ENCODE data around the gene AP4E1. TPM values are rescaled to one million over a fixed set of nuclear protein-coding genes. Genes with fewer than 3 reads are reported as not detected.

The AP4E1 gene
- total and polyA plus RNA-seq, 2 of the 4 experiments (the other 2 are of a cell fraction) = 3.1 to 6.8 TPM

DNA sequence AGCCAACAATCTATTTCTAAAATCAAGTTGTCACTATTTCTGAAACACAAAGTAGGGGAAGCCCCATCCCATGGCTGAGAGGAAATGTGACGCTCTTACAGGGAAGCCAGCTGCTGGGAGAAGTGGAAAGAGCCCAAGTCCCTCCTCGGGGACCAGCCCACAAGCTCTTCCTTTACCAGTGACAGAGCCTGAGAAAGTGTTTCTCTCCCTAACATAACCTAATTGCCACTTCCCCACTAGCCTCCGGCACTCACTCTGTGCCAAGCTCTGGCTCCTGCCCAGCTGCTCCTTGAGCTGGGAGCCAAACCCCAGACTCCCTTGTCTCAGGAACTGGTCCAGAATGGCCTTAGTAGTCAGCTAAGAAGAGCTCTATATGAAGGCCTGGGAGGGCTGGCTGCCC lies 143.3 kb downstream of the AP4E1 start:
- H4K8ac ChIP-seq (ENCODE audit: low read depth in 2 of 2, low read length in 2 of 2) = no peak overlapping the region
- H3K4me2 ChIP-seq (ENCODE audit: low read depth, low read length) = no peak overlapping the region
- ChIA-PET POLR2A (ENCODE audit: unreplicated experiment) (interaction anchor here (0.5 kb wide), 1 partner anchor 332 kb away, joined by 3 read pairs; no protein-coding TSS in a partner anchor), CTCF (no interaction called here)
- no peaks in the 10 kb centered on the region for H4K20me1 ChIP-seq (ENCODE audit: insufficient read depth, low read length)
- no TSS peak for BruUV-seq (replicated peaks)
- no peak overlapping the region for H2BK15ac ChIP-seq (ENCODE audit: low read depth, low read length)
- H3K9ac ChIP-seq (ENCODE audit: low read depth, low read length) = no peak overlapping the region
- no peaks in the 10 kb centered on the region for H3K79me1 ChIP-seq (ENCODE audit: low read depth in 1 of 2, low read length in 2 of 2)
- peaks cover 5% of the 10 kb centered on the region; the same call in 1 of the 2 replicates for H3K27me3 ChIP-seq (ENCODE audit: control insufficient read depth, insufficient read depth, low read length)
- H2BK120ac ChIP-seq (ENCODE audit: low read depth, low read length) = no peak overlapping the region
- intact Hi-C loops (cut with micrococcal nuclease) (no loop called here), dilution Hi-C loops (cut with HindIII; ENCODE audit: low sequenced_read_pairs, unreplicated experiment) (no loop called here), in situ Hi-C loops (cut with MboI; ENCODE audit: low sequenced_read_pairs) (no loop called here)
- H2AK9ac ChIP-seq (replicated peaks; ENCODE audit: low read depth, low read length, poor library complexity) = no peak overlapping the region
- no peak overlapping the region for H2AFZ ChIP-seq (replicated peaks; ENCODE audit: low read length, poor library complexity)
- WGBS, 2 experiments (ENCODE audit: extremely low coverage in 2 of 2, insufficient read length in 1 of 2) = no CpG with 5 or more reads among the region's 3 CpGs
- no peak overlapping the region for H2AK5ac ChIP-seq (ENCODE audit: low read depth, low read length)
- ATAC-seq (ENCODE audit: low read depth) (no peak), DNase-seq (no peak)
- no peak overlapping the region for H4K91ac ChIP-seq (ENCODE audit: insufficient read depth, low read depth, low read length)
- no peak overlapping the region for H3K4ac ChIP-seq (ENCODE audit: low read depth, low read length)
- no peak overlapping the region for H2BK20ac ChIP-seq (ENCODE audit: low read depth, low read length)
- no peak for TF ChIP-seq BHLHE40 (IDR thresholded peaks at IDR 0.05; ENCODE audit: low read depth, low read length)
- TF ChIP-seq CEBPB (IDR thresholded peaks at IDR 0.05; ENCODE audit: low read depth, low read length) = no peak
- TF ChIP-seq CTCF (conservative IDR thresholded peaks at IDR 0.05; ENCODE audit: low read depth, low read length) = no peak
- no peak overlapping the region for H3K4me3 ChIP-seq (ENCODE audit: insufficient read depth, low read depth, low read length)
- no peak overlapping the region for H3K14ac ChIP-seq (replicated peaks; ENCODE audit: low read depth, low read length)
- H3K56ac ChIP-seq (ENCODE audit: extremely low read depth, insufficient read depth, low read length) = no peak overlapping the region
- H3K9me3 ChIP-seq (ENCODE audit: control insufficient read depth, insufficient read depth, low read length) = no peaks in the 10 kb centered on the region
- H3K23ac ChIP-seq (ENCODE audit: low read depth, low read length) = no peak overlapping the region
- H4K5ac ChIP-seq (ENCODE audit: low read depth, low read length) = no peak overlapping the region
- H3K18ac ChIP-seq (ENCODE audit: low read depth, low read length) = no peak overlapping the region
- peaks cover 6% of the 10 kb centered on the region; the same call in 1 of the 2 replicates for H3K4me1 ChIP-seq (ENCODE audit: control insufficient read depth, insufficient read depth, low read length)
- no peaks in the 10 kb centered on the region for H3K36me3 ChIP-seq (ENCODE audit: control insufficient read depth, insufficient read depth, low read length)
- H3K9me1 ChIP-seq (ENCODE audit: insufficient read depth, low read length) = no peaks in the 10 kb centered on the region; the same call in 1 of the 2 replicates
- no peak overlapping the region for H2BK5ac ChIP-seq (ENCODE audit: low read depth, low read length, poor library complexity, severe bottlenecking)
- no peak overlapping the region for H3K27ac ChIP-seq (ENCODE audit: insufficient read depth, low read length)

Data from IMR-90 (cell line).